GM18907 (cell line): ENCODE data around the gene PHF21A.
"Not testable (repeated sequence)": the region's sequence is repeated elsewhere in the genome, so short reads cannot be mapped to it uniquely, and the experiment has no call there.

Experiments used
- ATAC-seq: cut with Tn5 transposase; IDR thresholded peaks from one replicate; pipeline ENCODE4 v1.9.1; 2021; ENCODE audit warnings: mild to moderate bottlenecking, moderate library complexity; ENCODE audit not compliant: unreplicated experiment

The PHF21A gene

GRCh38 chr11:46120346-46121300 lies 631 bp downstream of the PHF21A start:
- peak; percentile 17 for ATAC-seq

- ATAC-seq, result peak; percentile 36
These were observed 1.7 kb downstream of the PHF21A start for GRCh38 chr11:46119352-46120216.

- ATAC-seq, result peak; percentile 3
These were observed 2.4 kb downstream of the PHF21A start for GRCh38 chr11:46118702-46119351.

- ATAC-seq, result no peak
These were observed 3.4 kb downstream of the PHF21A start for GRCh38 chr11:46117842-46118241.

- ATAC-seq, result not testable (repeated sequence)
These were observed 4.6 kb downstream of the PHF21A start for GRCh38 chr11:46116712-46117037.

GRCh38 chr11:46116007-46116711 lies 5.1 kb downstream of the PHF21A start:
- ATAC-seq, result no peak

- no peak for ATAC-seq
These were observed 6.3 kb downstream of the PHF21A start for GRCh38 chr11:46114961-46115360.

GRCh38 chr11:46114378-46114777 lies 6.9 kb downstream of the PHF21A start:
- ATAC-seq, result no peak

GRCh38 chr11:46112961-46113607 lies 8.2 kb downstream of the PHF21A start:
- ATAC-seq, result peak; percentile 81

- no peak for ATAC-seq
These were observed 12.5 kb downstream of the PHF21A start for GRCh38 chr11:46108751-46109150.

GRCh38 chr11:46107780-46108179 lies 13.5 kb downstream of the PHF21A start:
- no peak for ATAC-seq

- no peak for ATAC-seq
These were observed 13.9 kb downstream of the PHF21A start for GRCh38 chr11:46107408-46107718.

GRCh38 chr11:46106530-46107407 lies 14.5 kb downstream of the PHF21A start:
- ATAC-seq, result no peak

GRCh38 chr11:46105926-46106325 lies 15.3 kb downstream of the PHF21A start:
- no peak for ATAC-seq

GRCh38 chr11:46105134-46105628 lies 16.1 kb downstream of the PHF21A start:
- no peak for ATAC-seq

GRCh38 chr11:46102843-46103242 lies 18.4 kb downstream of the PHF21A start:
- ATAC-seq, result no peak

GRCh38 chr11:46100670-46101069 lies 20.6 kb downstream of the PHF21A start:
- ATAC-seq, result peak; percentile 75

GRCh38 chr11:46099963-46100316 lies 21.3 kb downstream of the PHF21A start:
- ATAC-seq, result no peak

GRCh38 chr11:46090375-46090774 lies 30.9 kb downstream of the PHF21A start:
- ATAC-seq, result no peak
